Neural progenitor cell (in vitro differentiated cells): ENCODE results near the gene MYO5A. TPM values are rescaled to one million over a fixed set of nuclear protein-coding genes. Genes with fewer than 3 reads are reported as not detected.
A peak's percentile ranks its signal among the peaks of the same experiment; 100 is the strongest.
"Not testable (repeated sequence)": the region's sequence is repeated elsewhere in the genome, so short reads cannot be mapped to it uniquely, and the experiment has no call there.

Experiments used
- DNase-seq: peaks from one replicate; pipeline ENCODE4 v3.0.0-alpha.2; 2016; ENCODE audit warnings: low spot score
- H2AFZ ChIP-seq: fragments of 200-600 bp; sonication (generic); replicated peaks from 2 replicates; pipeline ENCODE4 v1.6.1; 2016; ENCODE audit warnings: antibody characterized with exemption
- H3F3A ChIP-seq: fragments of 200-600 bp; sonication (generic); 2 replicates; pipeline ENCODE4 v1.6.1; 2016; ENCODE audit warnings: antibody characterized with exemption, low read depth
- H3K27ac ChIP-seq: fragments of 200-600 bp; sonication (generic); 2 replicates; pipeline ENCODE4 v1.5.1; 2016; ENCODE audit warnings: mild to moderate bottlenecking
- H3K27me3 ChIP-seq: fragments of 200-600 bp; sonication (generic); 2 replicates; pipeline ENCODE4 v1.6.1; 2016; ENCODE audit warnings: mild to moderate bottlenecking, moderate library complexity
- H3K36me3 ChIP-seq: fragments of 200-600 bp; sonication (generic); 2 replicates; pipeline ENCODE4 v1.5.1; 2016
- H3K4me1 ChIP-seq: fragments of 200-600 bp; sonication (generic); 2 replicates; pipeline ENCODE4 v1.6.1; 2016; ENCODE audit warnings: mixed run types
- H3K4me2 ChIP-seq: fragments of 200-600 bp; sonication (generic); 2 replicates; pipeline ENCODE4 v1.6.1; 2016
- H3K4me3 ChIP-seq: fragments of 200-600 bp; sonication (generic); 2 replicates; pipeline ENCODE4 v1.5.1; 2016
- H3K79me2 ChIP-seq: fragments of 200-600 bp; sonication (generic); 2 replicates; pipeline ENCODE4 v1.6.1; 2016; ENCODE audit warnings: low read depth
- H3K9ac ChIP-seq: fragments of 200-600 bp; sonication (generic); 2 replicates; pipeline ENCODE4 v1.6.1; 2016
- H3K9me3 ChIP-seq: fragments of 200-600 bp; sonication (generic); 2 replicates; pipeline ENCODE4 v1.5.1; 2016; ENCODE audit warnings: low read depth
- H4K20me1 ChIP-seq: fragments of 200-600 bp; sonication (generic); 2 replicates; pipeline ENCODE4 v1.6.1; 2016; ENCODE audit warnings: low read depth
- H3K27ac Mint-ChIP-seq: 3 replicates; pipeline ENCODE4 v1.8.0; 2021; ENCODE audit warnings: mixed read lengths
- H3K27me3 Mint-ChIP-seq: 2 replicates; pipeline ENCODE4 v1.8.0; 2022; ENCODE audit warnings: low read depth, mild to moderate bottlenecking, inconsistent platforms, moderate library complexity, mixed read lengths; ENCODE audit not compliant: insufficient read depth
- H3K36me3 Mint-ChIP-seq: 3 replicates; pipeline ENCODE4 v1.8.0; 2021; ENCODE audit warnings: mixed read lengths
- H3K4me1 Mint-ChIP-seq: 3 replicates; pipeline ENCODE4 v1.8.0; 2021; ENCODE audit warnings: mixed read lengths
- H3K4me3 Mint-ChIP-seq: 3 replicates; pipeline ENCODE4 v1.8.0; 2021; ENCODE audit warnings: mild to moderate bottlenecking, moderate library complexity, mixed read lengths
- H3K9me3 Mint-ChIP-seq: 3 replicates; pipeline ENCODE4 v1.8.0; 2020; ENCODE audit warnings: mixed read lengths
- EZH2 ChIP-seq: fragments of 200-600 bp; sonication (generic); IDR thresholded peaks from 2 replicates; pipeline ENCODE4 v1.6.1; 2017; ENCODE audit warnings: antibody characterized with exemption, mild to moderate bottlenecking, moderate library complexity
- EZH2phosphoT487 ChIP-seq: fragments of 200-600 bp; sonication (generic); IDR thresholded peaks from 2 replicates; pipeline ENCODE4 v1.6.1; 2017; ENCODE audit warnings: antibody characterized with exemption
- total RNA-seq: library from RNA; depleted of rRNA; stranded (reverse); fragments of >200 nt; gene quantifications from 2 replicates; pipeline ENCODE4 v1.2.3, GENCODE V29; 2015; ENCODE audit warnings: low replicate concordance
- TF ChIP-seq, protein P1 (sequence below): fragments of 200-600 bp; sonication (generic); IDR thresholded peaks from 2 replicates; pipeline ENCODE4 v1.5.1; 2017; ENCODE audit warnings: antibody characterized with exemption, mild to moderate bottlenecking

Gene MYO5A
- total RNA-seq, 1 donor from 2014 or later = 34.3 TPM

DNA sequence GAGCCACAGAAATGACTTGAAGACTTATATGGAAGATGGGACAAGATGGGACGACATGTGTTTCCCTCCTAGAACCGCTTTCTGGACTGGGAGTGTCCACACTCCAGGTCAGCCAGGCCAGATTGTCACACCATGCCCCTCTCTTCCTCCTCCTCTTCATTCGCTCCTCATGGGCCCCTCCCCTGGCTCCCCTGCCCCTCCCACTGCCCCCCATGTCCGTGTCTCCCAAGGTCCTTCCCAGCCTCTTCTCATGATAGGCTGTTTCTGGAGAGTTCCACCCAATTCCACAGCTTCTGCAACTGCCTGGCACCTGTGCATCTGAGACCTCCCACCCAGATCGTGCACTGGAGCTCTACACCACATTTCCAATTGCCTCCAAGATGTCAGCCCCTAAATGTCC is 239.7 kb downstream of the MYO5A start:
- Mint-ChIP-seq H3K36me3 (peaks cover 16% of the 10 kb centered on the region), H3K27me3 (no peaks in the 10 kb centered on the region), H3K9me3 (peaks cover 15% of the 10 kb centered on the region), H3K4me1 (peaks cover 23% of the 10 kb centered on the region), H3K4me3 (no peak overlapping the region), H3K27ac (peak overlapping the region; percentile 83)
- Histone ChIP-seq H2AFZ (no peak overlapping the region), H3K4me3 (no peak overlapping the region), H4K20me1 (no peaks in the 10 kb centered on the region), H3K9ac (no peak overlapping the region), H3F3A (no peaks in the 10 kb centered on the region), H3K9me3 (no peaks in the 10 kb centered on the region), H3K27ac (no peak overlapping the region), H3K27me3 (no peaks in the 10 kb centered on the region), H3K4me2 (peak overlapping the region; percentile 19), H3K4me1 (peaks cover 23% of the 10 kb centered on the region), H3K36me3 (no peaks in the 10 kb centered on the region), H3K79me2 (peaks cover 21% of the 10 kb centered on the region)
- TF ChIP-seq EZH2 = no peak
- TF ChIP-seq, protein P1, sequence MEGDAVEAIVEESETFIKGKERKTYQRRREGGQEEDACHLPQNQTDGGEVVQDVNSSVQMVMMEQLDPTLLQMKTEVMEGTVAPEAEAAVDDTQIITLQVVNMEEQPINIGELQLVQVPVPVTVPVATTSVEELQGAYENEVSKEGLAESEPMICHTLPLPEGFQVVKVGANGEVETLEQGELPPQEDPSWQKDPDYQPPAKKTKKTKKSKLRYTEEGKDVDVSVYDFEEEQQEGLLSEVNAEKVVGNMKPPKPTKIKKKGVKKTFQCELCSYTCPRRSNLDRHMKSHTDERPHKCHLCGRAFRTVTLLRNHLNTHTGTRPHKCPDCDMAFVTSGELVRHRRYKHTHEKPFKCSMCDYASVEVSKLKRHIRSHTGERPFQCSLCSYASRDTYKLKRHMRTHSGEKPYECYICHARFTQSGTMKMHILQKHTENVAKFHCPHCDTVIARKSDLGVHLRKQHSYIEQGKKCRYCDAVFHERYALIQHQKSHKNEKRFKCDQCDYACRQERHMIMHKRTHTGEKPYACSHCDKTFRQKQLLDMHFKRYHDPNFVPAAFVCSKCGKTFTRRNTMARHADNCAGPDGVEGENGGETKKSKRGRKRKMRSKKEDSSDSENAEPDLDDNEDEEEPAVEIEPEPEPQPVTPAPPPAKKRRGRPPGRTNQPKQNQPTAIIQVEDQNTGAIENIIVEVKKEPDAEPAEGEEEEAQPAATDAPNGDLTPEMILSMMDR = no peak
- no peak for TF ChIP-seq EZH2phosphoT487
- DNase-seq = no peak

- no peak overlapping the region for H3K27ac ChIP-seq
- H2AFZ ChIP-seq = no peak overlapping the region
- H3K27me3 Mint-ChIP-seq = no peaks in the 10 kb centered on the region
- no peak for TF ChIP-seq EZH2
- TF ChIP-seq, protein P1 = no peak
- H3F3A ChIP-seq = no peaks in the 10 kb centered on the region
- H3K4me3 Mint-ChIP-seq = no peak overlapping the region
- no peak overlapping the region for H3K4me2 ChIP-seq
- H4K20me1 ChIP-seq = no peaks in the 10 kb centered on the region
- no peak overlapping the region for H3K4me3 ChIP-seq
- no peaks in the 10 kb centered on the region for H3K27me3 ChIP-seq
- H3K9me3 Mint-ChIP-seq = peaks cover 16% of the 10 kb centered on the region
- DNase-seq = no peak
- no peaks in the 10 kb centered on the region for H3K9me3 ChIP-seq
- H3K27ac Mint-ChIP-seq = no peak overlapping the region
- H3K4me1 Mint-ChIP-seq = peaks cover 22% of the 10 kb centered on the region
- H3K79me2 ChIP-seq = peaks cover 21% of the 10 kb centered on the region
- peaks cover 16% of the 10 kb centered on the region for H3K36me3 Mint-ChIP-seq
- no peak overlapping the region for H3K9ac ChIP-seq
- H3K36me3 ChIP-seq = no peaks in the 10 kb centered on the region
- H3K4me1 ChIP-seq = peaks cover 23% of the 10 kb centered on the region
Observed at GRCh38 chr15:52288051-52288942, 240.4 kb downstream of the MYO5A start.

DNA sequence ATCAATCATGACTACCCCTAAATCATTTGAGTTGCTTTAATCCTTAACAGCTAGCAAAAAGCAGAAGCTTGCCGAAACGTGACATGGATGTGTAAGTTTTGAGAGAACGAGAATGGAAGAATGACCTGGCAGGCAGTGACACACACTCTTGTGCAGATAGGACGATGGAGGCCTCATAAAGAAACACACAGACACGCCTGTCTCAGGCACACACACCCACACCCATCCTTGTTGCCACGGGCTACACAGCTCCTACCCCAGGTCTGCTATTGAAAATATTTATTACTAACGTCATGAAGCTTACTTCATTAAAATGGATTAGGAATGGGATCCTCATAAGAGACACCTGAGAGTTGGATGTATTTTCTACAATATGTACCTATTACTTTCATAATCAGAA is 241.6 kb downstream of the MYO5A start:
- Histone ChIP-seq H3F3A (no peaks in the 10 kb centered on the region), H3K9ac (no peak overlapping the region), H3K27ac (no peak overlapping the region), H3K79me2 (peaks cover 21% of the 10 kb centered on the region), H4K20me1 (no peaks in the 10 kb centered on the region), H3K9me3 (no peaks in the 10 kb centered on the region), H3K27me3 (no peaks in the 10 kb centered on the region), H3K36me3 (no peaks in the 10 kb centered on the region), H3K4me3 (no peak overlapping the region), H3K4me1 (peaks cover 23% of the 10 kb centered on the region), H3K4me2 (no peak overlapping the region), H2AFZ (no peak overlapping the region)
- Mint-ChIP-seq H3K36me3 (peaks cover 14% of the 10 kb centered on the region), H3K4me3 (no peak overlapping the region), H3K27me3 (peaks cover under 1% of the 10 kb centered on the region), H3K4me1 (peaks cover 22% of the 10 kb centered on the region), H3K27ac (no peak overlapping the region), H3K9me3 (peaks cover 16% of the 10 kb centered on the region)
- no peak for DNase-seq
- TF ChIP-seq EZH2phosphoT487 = no peak
- TF ChIP-seq, protein P1 = no peak
- no peak for TF ChIP-seq EZH2

- not testable (repeated sequence) for H3K4me3 ChIP-seq, H3F3A ChIP-seq, H4K20me1 ChIP-seq, H3K4me3 Mint-ChIP-seq, H3K27me3 Mint-ChIP-seq, H3K27ac Mint-ChIP-seq, DNase-seq, H2AFZ ChIP-seq, H3K9me3 ChIP-seq, H3K36me3 ChIP-seq, H3K4me2 ChIP-seq, H3K9ac ChIP-seq, H3K27ac ChIP-seq, H3K27me3 ChIP-seq
- peaks cover 11% of the 10 kb centered on the region for H3K36me3 Mint-ChIP-seq
- H3K9me3 Mint-ChIP-seq = peaks cover 16% of the 10 kb centered on the region
- H3K4me1 Mint-ChIP-seq = peaks cover 27% of the 10 kb centered on the region
- H3K79me2 ChIP-seq = peaks cover 21% of the 10 kb centered on the region
- H3K4me1 ChIP-seq = peaks cover 23% of the 10 kb centered on the region
Observed at GRCh38 chr15:52285941-52286340, 242.7 kb downstream of the MYO5A start.
